GM12892 (cell line): ENCODE measurements around the gene IL11.

Source experiments
- POLR2A ChIP-seq: IDR thresholded peaks from 2 replicates; pipeline ENCODE4 v1.6.1; 2011; ENCODE audit warnings: low read depth, low read length, control low read depth
- TAF1 ChIP-seq: IDR thresholded peaks from 2 replicates; pipeline ENCODE4 v1.6.1; 2011; ENCODE audit warnings: low read depth, mild to moderate bottlenecking, control low read depth, low read length, borderline replicate concordance

GRCh38 chr19:55322204-55322885 is 47.9 kb downstream of the IL11 start:
- TF ChIP-seq POLR2A (no peak), TAF1 (no peak)
